GM15510 (cell line): Measurements from ENCODE around the gene EN1.

Experiments used
- POLR2A ChIP-seq: IDR thresholded peaks from 3 replicates; pipeline ENCODE4 v1.6.1; 2011; ENCODE audit warnings: borderline replicate concordance; ENCODE audit not compliant: insufficient read length; ENCODE audit errors: extremely low read depth

The EN1 gene

GRCh38 chr2:118823633-118824032 lies 23.8 kb downstream of the EN1 start:
- TF ChIP-seq POLR2A, result no peak

GRCh38 chr2:118822572-118822971 lies 24.9 kb downstream of the EN1 start:
- no peak for TF ChIP-seq POLR2A

GRCh38 chr2:118822015-118822414 lies 25.4 kb downstream of the EN1 start:
- no peak for TF ChIP-seq POLR2A

GRCh38 chr2:118817469-118817868 lies 30.0 kb downstream of the EN1 start:
- no peak for TF ChIP-seq POLR2A

GRCh38 chr2:118816669-118817068 lies 30.8 kb downstream of the EN1 start:
- no peak for TF ChIP-seq POLR2A

GRCh38 chr2:118815731-118816130 lies 31.7 kb downstream of the EN1 start:
- TF ChIP-seq POLR2A, result no peak

- no peak for TF ChIP-seq POLR2A
Measured at GRCh38 chr2:118815314-118815713, 32.1 kb downstream of the EN1 start.

- TF ChIP-seq POLR2A, result no peak
Measured at GRCh38 chr2:118814368-118814767, 33.1 kb downstream of the EN1 start.

- TF ChIP-seq POLR2A, result no peak
Measured at GRCh38 chr2:118813601-118814339, 33.7 kb downstream of the EN1 start.

GRCh38 chr2:118813111-118813510 lies 34.3 kb downstream of the EN1 start:
- no peak for TF ChIP-seq POLR2A

- no peak for TF ChIP-seq POLR2A
Measured at GRCh38 chr2:118812552-118812951, 34.9 kb downstream of the EN1 start.

GRCh38 chr2:118811514-118812115 lies 35.8 kb downstream of the EN1 start:
- no peak for TF ChIP-seq POLR2A

- no peak for TF ChIP-seq POLR2A
Measured at GRCh38 chr2:118810766-118811165, 36.7 kb downstream of the EN1 start.

GRCh38 chr2:118808429-118808809 lies 39.0 kb downstream of the EN1 start:
- TF ChIP-seq POLR2A, result no peak

GRCh38 chr2:118807668-118808428 lies 39.6 kb downstream of the EN1 start:
- TF ChIP-seq POLR2A, result no peak
